T-helper 2 cell treated with Interferon-gamma antibody and Interleukin-4, amounts not matched to agents 5 μg/mL and 100 μg/mL, for 36 hours (primary cell): ENCODE measurements around the gene SH2B3.

ENCODE experiments used
- DNase-seq: peaks from one replicate; pipeline ENCODE4 v3.0.0; 2021; ENCODE audit warnings: low spot score
- H3K27ac Mint-ChIP-seq: one replicate; pipeline ENCODE4 v1.8.0; 2021; ENCODE audit warnings: mild to moderate bottlenecking, mixed read lengths
- H3K27me3 Mint-ChIP-seq: one replicate; pipeline ENCODE4 v1.8.0; 2021; ENCODE audit warnings: low read depth, mixed read lengths
- H3K36me3 Mint-ChIP-seq: one replicate; pipeline ENCODE4 v1.8.0; 2021; ENCODE audit warnings: low read depth, mixed read lengths
- H3K4me1 Mint-ChIP-seq: one replicate; pipeline ENCODE4 v1.8.0; 2021; ENCODE audit warnings: low read depth, mixed read lengths
- H3K4me3 Mint-ChIP-seq: one replicate; pipeline ENCODE4 v1.8.0; 2022; ENCODE audit warnings: mild to moderate bottlenecking, moderate library complexity, mixed read lengths
- H3K9me3 Mint-ChIP-seq: one replicate; pipeline ENCODE4 v1.8.0; 2021; ENCODE audit warnings: mixed read lengths

The SH2B3 gene

GRCh38 chr12:111420494-111420893 is 14.8 kb downstream of the SH2B3 start:
- H3K4me1 Mint-ChIP-seq = peaks cover 15% of the 10 kb centered on the region
- H3K27me3 Mint-ChIP-seq = no peaks in the 10 kb centered on the region
- H3K27ac Mint-ChIP-seq = no peak overlapping the region
- no peak overlapping the region for H3K4me3 Mint-ChIP-seq
- no peak for DNase-seq
- no peaks in the 10 kb centered on the region for H3K9me3 Mint-ChIP-seq
- H3K36me3 Mint-ChIP-seq = peaks cover 34% of the 10 kb centered on the region

DNA sequence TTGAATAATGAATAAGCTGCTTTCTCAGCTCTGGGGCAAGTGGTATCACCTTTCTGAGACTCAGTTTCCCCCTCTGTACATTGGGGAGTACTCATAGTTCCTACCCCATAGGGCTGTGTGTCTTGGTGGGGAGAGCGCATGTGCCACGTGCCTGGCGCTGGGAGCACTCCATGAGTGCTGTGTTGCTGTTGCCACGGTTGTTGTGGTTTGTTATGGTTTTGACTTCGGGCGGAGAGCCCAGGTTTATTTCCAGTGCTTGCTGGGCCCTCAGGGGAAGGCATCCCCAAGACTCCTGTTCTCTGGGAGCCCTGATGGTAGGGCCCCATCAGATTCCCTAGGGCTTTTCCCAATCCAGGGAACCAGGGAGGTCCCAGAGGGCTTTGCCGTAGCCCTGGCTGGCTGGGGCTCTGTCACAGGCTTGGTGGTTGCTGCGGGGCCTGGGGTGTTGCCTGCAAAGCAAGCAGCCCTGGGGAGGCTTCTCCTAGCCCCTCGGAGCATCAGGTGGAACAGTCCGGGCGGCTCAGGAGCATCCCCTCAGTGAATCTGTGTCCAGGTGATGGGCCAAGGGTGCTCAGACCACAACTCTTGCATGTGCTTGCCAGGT is 18.6 kb downstream of the SH2B3 start:
- H3K4me1 Mint-ChIP-seq = peaks cover 44% of the 10 kb centered on the region
- DNase-seq = no peak
- H3K27ac Mint-ChIP-seq = peak overlapping the region; percentile 55
- H3K36me3 Mint-ChIP-seq = peaks cover 32% of the 10 kb centered on the region
- H3K4me3 Mint-ChIP-seq = no peak overlapping the region
- no peaks in the 10 kb centered on the region for H3K27me3 Mint-ChIP-seq
- no peaks in the 10 kb centered on the region for H3K9me3 Mint-ChIP-seq

GRCh38 chr12:111424793-111425251 is 19.1 kb downstream of the SH2B3 start:
- Mint-ChIP-seq H3K9me3 (no peaks in the 10 kb centered on the region), H3K27ac (peak overlapping the region; percentile 55), H3K36me3 (peaks cover 28% of the 10 kb centered on the region), H3K4me1 (peaks cover 48% of the 10 kb centered on the region), H3K27me3 (no peaks in the 10 kb centered on the region), H3K4me3 (no peak overlapping the region)
- DNase-seq = no peak

DNA sequence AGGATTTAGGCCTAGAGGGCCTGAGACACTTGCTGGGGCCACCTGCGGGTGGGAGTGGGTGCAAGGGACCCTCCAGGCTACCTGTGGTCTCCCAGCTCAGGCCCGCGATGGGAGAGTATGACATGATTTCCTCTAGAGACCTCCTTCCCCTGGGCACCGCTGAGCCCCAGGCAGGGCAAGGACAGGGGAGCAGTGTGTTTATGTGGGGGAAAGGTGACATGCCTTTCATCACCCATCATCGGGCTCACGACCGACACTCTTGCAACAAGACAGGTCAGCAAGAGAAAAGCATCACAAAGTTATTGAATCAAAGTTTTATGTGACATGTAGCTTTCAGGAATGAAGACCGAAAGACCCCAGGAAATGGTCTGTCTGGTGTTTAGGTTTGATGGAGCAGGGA is 19.9 kb downstream of the SH2B3 start:
- no peak for DNase-seq
- Mint-ChIP-seq H3K9me3 (no peaks in the 10 kb centered on the region), H3K27me3 (no peaks in the 10 kb centered on the region), H3K36me3 (peaks cover 26% of the 10 kb centered on the region), H3K4me3 (peak overlapping the region; percentile 9), H3K27ac (peak overlapping the region; percentile 78), H3K4me1 (peaks cover 56% of the 10 kb centered on the region)

- Mint-ChIP-seq H3K27me3 (no peaks in the 10 kb centered on the region), H3K36me3 (peaks cover 27% of the 10 kb centered on the region), H3K4me3 (peak overlapping the region; percentile 61), H3K27ac (peak overlapping the region; percentile 78), H3K9me3 (no peaks in the 10 kb centered on the region), H3K4me1 (peaks cover 63% of the 10 kb centered on the region)
- no peak for DNase-seq
Observed at GRCh38 chr12:111426344-111427185, 20.8 kb downstream of the SH2B3 start.

- H3K27ac Mint-ChIP-seq = peak overlapping the region; percentile 84
- DNase-seq = no peak
- H3K27me3 Mint-ChIP-seq = no peaks in the 10 kb centered on the region
- H3K36me3 Mint-ChIP-seq = peaks cover 31% of the 10 kb centered on the region
- H3K9me3 Mint-ChIP-seq = no peaks in the 10 kb centered on the region
- peaks cover 71% of the 10 kb centered on the region for H3K4me1 Mint-ChIP-seq
- H3K4me3 Mint-ChIP-seq = peak overlapping the region; percentile 75
Observed at GRCh38 chr12:111427417-111428074, 21.8 kb downstream of the SH2B3 start.

GRCh38 chr12:111428081-111428727 is 22.5 kb downstream of the SH2B3 start:
- peaks cover 73% of the 10 kb centered on the region for H3K4me1 Mint-ChIP-seq
- H3K27ac Mint-ChIP-seq = peak overlapping the region; percentile 84
- no peaks in the 10 kb centered on the region for H3K27me3 Mint-ChIP-seq
- H3K9me3 Mint-ChIP-seq = no peaks in the 10 kb centered on the region
- DNase-seq = no peak
- H3K36me3 Mint-ChIP-seq = peaks cover 31% of the 10 kb centered on the region
- H3K4me3 Mint-ChIP-seq = peak overlapping the region; percentile 75

DNA sequence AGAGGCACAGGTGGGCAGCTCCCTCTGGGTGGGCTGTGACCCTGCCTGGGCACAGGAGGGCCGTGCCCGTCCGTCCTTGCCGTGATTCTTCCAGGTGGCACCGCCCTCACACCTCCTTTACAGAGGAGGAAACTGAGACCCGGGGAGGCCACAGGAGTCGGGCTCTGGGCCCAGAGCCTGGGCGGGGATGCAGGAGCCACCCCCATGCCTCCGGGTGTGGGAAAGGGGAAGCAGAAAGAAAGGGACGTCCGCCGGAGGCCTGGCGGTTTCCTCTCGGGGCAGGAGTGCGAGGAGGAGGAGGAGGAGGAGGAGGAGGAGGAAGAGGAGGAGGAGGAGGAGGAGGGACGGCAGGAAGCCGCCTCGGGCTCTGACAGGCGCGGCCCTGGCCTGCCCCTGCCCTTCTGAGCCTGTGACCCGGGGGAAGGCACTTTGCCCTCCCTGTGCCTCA is 23.0 kb downstream of the SH2B3 start:
- H3K4me1 Mint-ChIP-seq = peaks cover 78% of the 10 kb centered on the region
- H3K4me3 Mint-ChIP-seq = peak overlapping the region; percentile 75
- H3K9me3 Mint-ChIP-seq = no peaks in the 10 kb centered on the region
- no peak for DNase-seq
- H3K36me3 Mint-ChIP-seq = peaks cover 34% of the 10 kb centered on the region
- peak overlapping the region; percentile 96 for H3K27ac Mint-ChIP-seq
- H3K27me3 Mint-ChIP-seq = no peaks in the 10 kb centered on the region

GRCh38 chr12:111429828-111430432 is 24.2 kb downstream of the SH2B3 start:
- Mint-ChIP-seq H3K4me3 (peak overlapping the region; percentile 81), H3K27me3 (no peaks in the 10 kb centered on the region)

DNA sequence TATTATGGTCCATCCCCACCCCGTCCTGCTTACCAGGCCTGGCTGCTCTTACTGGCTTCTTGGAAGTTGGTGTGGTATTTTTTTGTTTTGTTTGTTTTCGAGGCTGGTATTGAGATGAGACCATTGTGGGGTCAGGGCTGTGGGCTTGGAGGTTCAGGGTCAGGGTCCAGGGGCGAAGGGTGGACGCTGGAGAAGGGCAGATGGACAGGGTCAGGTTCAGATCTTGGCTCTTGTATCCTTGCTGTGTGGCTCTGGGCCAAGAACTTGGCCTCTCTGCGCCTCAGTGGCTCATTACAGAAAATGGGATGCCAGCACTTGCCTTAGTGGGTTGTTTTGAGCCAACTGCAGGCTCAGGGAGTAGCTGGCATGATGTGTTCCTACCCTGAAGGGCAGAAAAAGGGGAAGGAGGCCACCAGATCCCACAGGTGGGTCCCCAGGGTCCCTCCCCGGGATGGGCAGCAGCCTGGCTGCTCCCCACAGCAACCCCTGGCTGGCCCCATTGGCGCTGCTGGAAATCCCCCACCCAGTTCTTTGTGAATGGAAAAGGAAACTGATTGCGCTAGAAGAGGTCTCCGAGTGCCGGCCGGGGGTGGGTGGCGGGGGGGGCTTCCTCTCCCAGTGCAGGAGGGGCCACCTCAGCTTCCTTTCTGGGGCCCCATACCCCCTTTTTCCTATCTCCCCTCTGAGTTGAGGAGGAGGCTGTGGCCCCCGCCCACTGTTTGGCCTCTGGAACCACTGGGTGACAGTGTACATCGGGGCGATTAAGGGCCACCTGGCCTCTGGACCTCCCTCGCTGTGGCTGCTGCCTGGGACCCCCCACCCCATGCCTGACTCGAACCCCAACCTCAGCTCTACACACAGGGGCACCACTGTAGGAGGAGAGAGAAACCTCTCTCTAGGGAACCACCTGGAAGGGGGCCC is 25.0 kb downstream of the SH2B3 start:
- Mint-ChIP-seq H3K36me3 (peaks cover 38% of the 10 kb centered on the region), H3K4me1 (peaks cover 86% of the 10 kb centered on the region), H3K4me3 (peak overlapping the region; percentile 81), H3K27me3 (no peaks in the 10 kb centered on the region), H3K9me3 (no peaks in the 10 kb centered on the region), H3K27ac (peak overlapping the region; percentile 96)
- DNase-seq = peak; percentile 83

More at GRCh38 chr12:111429828-111430432, 24.2 kb downstream of the SH2B3 start:
- H3K27ac Mint-ChIP-seq = peak overlapping the region; percentile 96
- DNase-seq = peak; percentile 82
- no peaks in the 10 kb centered on the region for H3K9me3 Mint-ChIP-seq
- H3K4me1 Mint-ChIP-seq = peaks cover 85% of the 10 kb centered on the region
- peaks cover 42% of the 10 kb centered on the region for H3K36me3 Mint-ChIP-seq

DNA sequence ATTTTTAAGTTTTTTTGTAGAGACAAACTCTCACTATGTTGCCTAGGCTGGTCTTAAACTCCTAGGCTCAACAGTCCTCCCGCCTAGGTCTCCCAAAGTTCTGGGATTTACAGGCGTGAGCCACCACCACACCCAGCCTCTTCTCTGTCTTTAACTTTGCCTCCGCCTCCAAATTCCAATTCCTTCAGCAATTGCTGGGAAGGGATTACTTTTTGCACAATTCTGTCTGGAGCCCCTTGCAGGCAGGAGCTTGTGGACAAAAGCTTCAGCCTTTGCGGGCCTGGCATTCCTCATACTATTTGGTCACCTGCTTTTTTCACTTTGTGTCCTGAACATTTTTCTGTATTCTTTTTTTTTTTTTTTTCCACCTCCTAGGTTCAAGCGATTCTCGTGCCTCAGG is 26.0 kb downstream of the SH2B3 start:
- H3K27me3 Mint-ChIP-seq = no peaks in the 10 kb centered on the region
- no peak for DNase-seq
- peak overlapping the region; percentile 96 for H3K27ac Mint-ChIP-seq
- peaks cover 35% of the 10 kb centered on the region for H3K36me3 Mint-ChIP-seq
- no peaks in the 10 kb centered on the region for H3K9me3 Mint-ChIP-seq
- peak overlapping the region; percentile 79 for H3K4me3 Mint-ChIP-seq
- H3K4me1 Mint-ChIP-seq = peaks cover 85% of the 10 kb centered on the region

DNA sequence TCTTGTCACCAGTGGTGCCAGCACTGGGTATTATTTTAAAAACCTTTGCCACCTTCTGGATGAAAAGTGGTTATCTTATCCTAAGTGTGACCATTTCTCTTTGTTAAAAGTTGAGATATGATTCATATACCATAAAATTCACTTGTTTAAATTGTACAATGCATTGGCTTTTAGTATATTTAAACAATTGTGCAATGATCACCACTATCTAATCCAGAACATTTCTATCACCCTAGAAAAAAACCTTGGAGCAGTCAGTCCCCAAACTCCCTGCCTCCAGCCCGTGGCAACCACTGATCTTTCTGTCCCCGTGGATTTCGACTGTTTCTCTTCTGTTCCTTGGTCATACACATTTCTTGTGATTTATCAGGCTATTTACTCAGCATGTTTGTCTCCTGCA is 28.3 kb downstream of the SH2B3 start:
- Mint-ChIP-seq H3K4me1 (peaks cover 86% of the 10 kb centered on the region), H3K27me3 (no peaks in the 10 kb centered on the region), H3K27ac (peak overlapping the region; percentile 98), H3K9me3 (no peaks in the 10 kb centered on the region), H3K36me3 (peaks cover 40% of the 10 kb centered on the region), H3K4me3 (peak overlapping the region; percentile 81)
- DNase-seq = no peak
